Effector CD4-positive, alpha-beta T cell (primary cell): ENCODE data around the gene NMNAT1.
"Not testable (repeated sequence)": the region's sequence is repeated elsewhere in the genome, so short reads cannot be mapped to it uniquely, and the experiment has no call there.

Experiments
- DNase-seq: peaks from one replicate; pipeline ENCODE4 v3.0.0-alpha.2; 2020

The NMNAT1 gene

GRCh38 chr1:10021992-10022391 is 78.7 kb downstream of the NMNAT1 start:
- not testable (repeated sequence) for DNase-seq

GRCh38 chr1:10022656-10023055 is 79.4 kb downstream of the NMNAT1 start:
- no peak for DNase-seq

GRCh38 chr1:10025354-10025753 is 82.1 kb downstream of the NMNAT1 start:
- DNase-seq, result no peak

- no peak for DNase-seq
These were observed 83.8 kb downstream of the NMNAT1 start for GRCh38 chr1:10027027-10027426.

- DNase-seq, result not testable (repeated sequence)
These were observed 85.8 kb downstream of the NMNAT1 start for GRCh38 chr1:10028956-10029500.

GRCh38 chr1:10031461-10031860 is 88.2 kb downstream of the NMNAT1 start:
- no peak for DNase-seq

GRCh38 chr1:10032590-10033358 is 89.5 kb downstream of the NMNAT1 start, which contains the start of gene UBE4B:
Gene UBE4B (plus strand): TSS chr1:10032958. CDS start chr1:10033671, 713 bp downstream.
- DNase-seq, result peak; percentile 97

- DNase-seq, result no peak
These were observed 90.1 kb downstream of the NMNAT1 start for GRCh38 chr1:10033359-10033845.
